Smooth muscle cell (in vitro differentiated cells): ENCODE measurements around the gene AUTS2. TPM values are rescaled to one million over a fixed set of nuclear protein-coding genes. Genes with fewer than 3 reads are reported as not detected.

Source experiments
- DNase-seq: peaks from one replicate; lab custom pipeline; 2025; ENCODE audit not compliant: unreplicated experiment; lab: John Stamatoyannopoulos, UW
- H2AFZ ChIP-seq: fragments of 200-600 bp; sonication (generic); 2 replicates; pipeline ENCODE4 v1.6.0; 2016; ENCODE audit warnings: antibody characterized with exemption, low read depth, mild to moderate bottlenecking
- H3F3A ChIP-seq: fragments of 200-600 bp; sonication (generic); 2 replicates; pipeline ENCODE4 v1.6.0; 2017; ENCODE audit warnings: antibody characterized with exemption, low read depth
- H3K27ac ChIP-seq: fragments of 200-600 bp; sonication (generic); 2 replicates; pipeline ENCODE4 v1.5.1; 2016; ENCODE audit warnings: low read depth, mild to moderate bottlenecking
- H3K27me3 ChIP-seq: fragments of 200-600 bp; sonication (generic); 2 replicates; pipeline ENCODE4 v1.6.1; 2016; ENCODE audit warnings: low read depth, mild to moderate bottlenecking
- H3K36me3 ChIP-seq: fragments of 200-600 bp; sonication (generic); 2 replicates; pipeline ENCODE4 v1.5.1; 2016; ENCODE audit warnings: low read depth
- H3K4me1 ChIP-seq: fragments of 200-600 bp; sonication (generic); 2 replicates; pipeline ENCODE4 v1.5.1; 2016; ENCODE audit warnings: low read depth
- H3K4me2 ChIP-seq: fragments of 200-600 bp; sonication (generic); 2 replicates; pipeline ENCODE4 v1.6.0; 2016; ENCODE audit warnings: mild to moderate bottlenecking
- H3K4me3 ChIP-seq: fragments of 200-600 bp; sonication (generic); 2 replicates; pipeline ENCODE4 v1.5.1; 2016; ENCODE audit warnings: mild to moderate bottlenecking
- H3K79me2 ChIP-seq: fragments of 200-600 bp; sonication (generic); 2 replicates; pipeline ENCODE4 v1.6.0; 2016; ENCODE audit warnings: low read depth, mild to moderate bottlenecking
- H3K9ac ChIP-seq: fragments of 200-600 bp; sonication (generic); 2 replicates; pipeline ENCODE4 v1.6.0; 2016; ENCODE audit warnings: low read depth
- H3K9me3 ChIP-seq: fragments of 200-600 bp; sonication (generic); replicated peaks from 2 replicates; pipeline ENCODE4 v1.5.1; 2016; ENCODE audit warnings: low read depth
- H4K20me1 ChIP-seq: fragments of 200-600 bp; sonication (generic); 2 replicates; pipeline ENCODE4 v1.6.0; 2016; ENCODE audit warnings: low read depth
- WGBS: methylation state at CpG from one replicate; pipeline ENCODE4 v1.1.7; 2016; ENCODE audit warnings: low lambda C conversion rate; 5-methylcytosine and 5-hydroxymethylcytosine counted together
- polyA plus RNA-seq: library from polyadenylated mRNA; unstranded; fragments of >200 nt; fragmentation: Nextera tagmentation; extraction: Ambion mirVana; gene quantifications from 2 replicates; pipeline ENCODE4 v1.2.1, GENCODE V29; 2016
- total RNA-seq: library from RNA; depleted of rRNA; stranded (reverse); fragments of >200 nt; gene quantifications from 2 replicates; pipeline ENCODE4 v1.2.3, GENCODE V29; 2014
- TF ChIP-seq, protein P1 (sequence below): fragments of 200-600 bp; sonication (generic); IDR thresholded peaks from 2 replicates; pipeline ENCODE4 v1.5.1; 2017; ENCODE audit warnings: borderline replicate concordance, mild to moderate bottlenecking, antibody characterized with exemption; ENCODE audit not compliant: insufficient read depth, poor library complexity, severe bottlenecking

Gene AUTS2
- total and polyA plus RNA-seq, 2 experiments from 2014 or later = 6.5 to 8.6 TPM

GRCh38 chr7:70570029-70570428 lies 971.8 kb downstream of the AUTS2 start:
- no peak overlapping the region for H3K27ac ChIP-seq
- no peak for DNase-seq
- H3K9ac ChIP-seq = no peak overlapping the region
- no peaks in the 10 kb centered on the region for H3K36me3 ChIP-seq
- 91% methylated on average over 4 of the region's 4 CpGs for WGBS
- H3K4me1 ChIP-seq = peaks cover 24% of the 10 kb centered on the region
- no peak overlapping the region for H3K4me3 ChIP-seq
- peak overlapping the region; percentile 18 for H3K4me2 ChIP-seq
- no peak overlapping the region for H2AFZ ChIP-seq
- H3K9me3 ChIP-seq = no peaks in the 10 kb centered on the region
- no peaks in the 10 kb centered on the region for H3K27me3 ChIP-seq
- TF ChIP-seq, protein P1, sequence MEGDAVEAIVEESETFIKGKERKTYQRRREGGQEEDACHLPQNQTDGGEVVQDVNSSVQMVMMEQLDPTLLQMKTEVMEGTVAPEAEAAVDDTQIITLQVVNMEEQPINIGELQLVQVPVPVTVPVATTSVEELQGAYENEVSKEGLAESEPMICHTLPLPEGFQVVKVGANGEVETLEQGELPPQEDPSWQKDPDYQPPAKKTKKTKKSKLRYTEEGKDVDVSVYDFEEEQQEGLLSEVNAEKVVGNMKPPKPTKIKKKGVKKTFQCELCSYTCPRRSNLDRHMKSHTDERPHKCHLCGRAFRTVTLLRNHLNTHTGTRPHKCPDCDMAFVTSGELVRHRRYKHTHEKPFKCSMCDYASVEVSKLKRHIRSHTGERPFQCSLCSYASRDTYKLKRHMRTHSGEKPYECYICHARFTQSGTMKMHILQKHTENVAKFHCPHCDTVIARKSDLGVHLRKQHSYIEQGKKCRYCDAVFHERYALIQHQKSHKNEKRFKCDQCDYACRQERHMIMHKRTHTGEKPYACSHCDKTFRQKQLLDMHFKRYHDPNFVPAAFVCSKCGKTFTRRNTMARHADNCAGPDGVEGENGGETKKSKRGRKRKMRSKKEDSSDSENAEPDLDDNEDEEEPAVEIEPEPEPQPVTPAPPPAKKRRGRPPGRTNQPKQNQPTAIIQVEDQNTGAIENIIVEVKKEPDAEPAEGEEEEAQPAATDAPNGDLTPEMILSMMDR = no peak
- H4K20me1 ChIP-seq = no peaks in the 10 kb centered on the region
- no peaks in the 10 kb centered on the region for H3K79me2 ChIP-seq
- peaks cover 4% of the 10 kb centered on the region for H3F3A ChIP-seq

- H4K20me1 ChIP-seq = no peaks in the 10 kb centered on the region
- no peak overlapping the region for H3K4me3 ChIP-seq
- H3K79me2 ChIP-seq = no peaks in the 10 kb centered on the region
- peaks cover 4% of the 10 kb centered on the region for H3F3A ChIP-seq
- H3K27me3 ChIP-seq = no peaks in the 10 kb centered on the region
- H3K4me2 ChIP-seq = no peak overlapping the region
- TF ChIP-seq, protein P1 = no peak
- DNase-seq = no peak
- H3K9ac ChIP-seq = no peak overlapping the region
- no peak overlapping the region for H3K27ac ChIP-seq
- 74% methylated on average over 3 of the region's 3 CpGs for WGBS
- no peaks in the 10 kb centered on the region for H3K36me3 ChIP-seq
- H3K4me1 ChIP-seq = peaks cover 29% of the 10 kb centered on the region
- no peak overlapping the region for H2AFZ ChIP-seq
- no peaks in the 10 kb centered on the region for H3K9me3 ChIP-seq
Measured at GRCh38 chr7:70570961-70571360, 972.7 kb downstream of the AUTS2 start.

DNA sequence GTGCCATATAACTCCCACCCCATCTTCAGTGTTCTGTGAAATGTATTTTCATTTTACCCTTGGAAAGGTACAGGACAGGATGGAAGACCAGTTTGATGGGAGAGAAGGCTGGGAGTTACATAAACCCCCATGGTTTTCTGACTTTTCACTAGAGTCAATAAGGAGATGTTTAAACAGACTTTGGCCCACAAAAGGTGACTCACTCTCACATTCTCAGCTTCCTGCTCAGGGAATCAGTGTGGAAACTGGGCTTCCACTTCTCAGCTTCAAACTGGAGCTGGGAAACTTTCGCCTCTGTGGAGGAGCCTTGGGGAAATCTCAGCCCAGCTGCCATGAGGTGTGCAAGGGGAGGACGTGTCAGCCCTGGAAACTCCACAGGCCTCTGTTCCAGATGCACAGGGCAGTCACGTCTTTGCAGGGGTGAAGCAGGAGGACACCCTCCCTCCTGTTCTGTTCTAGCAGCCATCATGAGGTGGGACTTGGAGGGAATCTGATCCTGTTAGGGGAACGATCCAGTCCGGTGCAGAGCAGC lies 973.2 kb downstream of the AUTS2 start:
- peaks cover 29% of the 10 kb centered on the region for H3K4me1 ChIP-seq
- no peak overlapping the region for H2AFZ ChIP-seq
- no peak overlapping the region for H3K9ac ChIP-seq
- H3K4me3 ChIP-seq = no peak overlapping the region
- no peaks in the 10 kb centered on the region for H3K79me2 ChIP-seq
- H4K20me1 ChIP-seq = no peaks in the 10 kb centered on the region
- no peak for DNase-seq
- H3K27ac ChIP-seq = no peak overlapping the region
- H3K36me3 ChIP-seq = no peaks in the 10 kb centered on the region
- no peaks in the 10 kb centered on the region for H3K9me3 ChIP-seq
- no peaks in the 10 kb centered on the region for H3K27me3 ChIP-seq
- WGBS = 61% methylated on average over 5 of the region's 5 CpGs
- peaks cover 3% of the 10 kb centered on the region for H3F3A ChIP-seq
- TF ChIP-seq, protein P1 = no peak
- H3K4me2 ChIP-seq = peak overlapping the region; percentile 46

DNA sequence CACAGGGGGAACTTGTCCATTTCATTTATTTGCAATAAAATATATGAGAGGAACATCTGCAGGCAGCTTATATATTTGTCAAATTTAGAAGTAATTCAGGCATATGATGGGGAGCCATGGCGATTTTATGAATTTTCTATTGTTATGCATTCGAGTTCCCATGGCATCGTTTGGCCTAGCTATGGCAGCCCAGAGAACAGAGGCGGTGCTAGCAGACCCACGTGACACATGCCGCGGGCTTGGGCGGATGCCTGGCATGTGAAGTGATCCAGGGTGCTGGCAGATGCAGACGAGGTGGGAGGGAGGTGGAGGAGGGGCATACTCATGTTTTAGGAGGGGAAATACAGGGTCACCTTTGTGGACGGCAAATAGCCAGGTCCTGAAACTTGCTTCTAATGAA lies 973.7 kb downstream of the AUTS2 start:
- H3K4me2 ChIP-seq = peak overlapping the region; percentile 46
- no peaks in the 10 kb centered on the region for H3K27me3 ChIP-seq
- 92% methylated on average over 9 of the region's 10 CpGs for WGBS
- no peaks in the 10 kb centered on the region for H4K20me1 ChIP-seq
- H3K4me3 ChIP-seq = no peak overlapping the region
- no peak for DNase-seq
- H3F3A ChIP-seq = no peaks in the 10 kb centered on the region
- no peak overlapping the region for H3K9ac ChIP-seq
- H3K79me2 ChIP-seq = no peaks in the 10 kb centered on the region
- H2AFZ ChIP-seq = no peak overlapping the region
- peaks cover 29% of the 10 kb centered on the region for H3K4me1 ChIP-seq
- TF ChIP-seq, protein P1 = no peak
- H3K27ac ChIP-seq = no peak overlapping the region
- no peaks in the 10 kb centered on the region for H3K36me3 ChIP-seq
- H3K9me3 ChIP-seq = no peaks in the 10 kb centered on the region
